Calu3 (cell line): ENCODE measurements around the gene MRPL21. TPM values are rescaled to one million over a fixed set of nuclear protein-coding genes. Genes with fewer than 3 reads are reported as not detected.

ENCODE experiments used
- BruUV-seq: library from RNA; stranded (reverse); fragments of 400-500 nt; replicated peaks from 2 replicates; lab custom pipeline; 2021; lab: Mats Ljungman, UMichigan
- CTCF ChIA-PET: fragments of 300-600 bp; sonication (Branson Sonifier 250); formaldehyde crosslinking; loops from one replicate; lab custom pipeline; 2022; ENCODE audit warnings: antibody characterized with exemption; lab: Charles Lee
- DNase-seq: peaks from one replicate; pipeline ENCODE4 v3.0.0; 2022
- H3K27ac Mint-ChIP-seq: one replicate; pipeline ENCODE4 v1.8.0; 2022; ENCODE audit warnings: mixed read lengths; ENCODE audit not compliant: unreplicated experiment
- H3K27me3 Mint-ChIP-seq: one replicate; pipeline ENCODE4 v1.8.0; 2022; ENCODE audit warnings: mixed read lengths; ENCODE audit not compliant: unreplicated experiment
- H3K36me3 Mint-ChIP-seq: one replicate; pipeline ENCODE4 v1.8.0; 2022; ENCODE audit warnings: mild to moderate bottlenecking, moderate library complexity, mixed read lengths; ENCODE audit not compliant: insufficient read depth, unreplicated experiment
- H3K4me1 Mint-ChIP-seq: one replicate; pipeline ENCODE4 v1.8.0; 2022; ENCODE audit warnings: mild to moderate bottlenecking, low read depth, mixed read lengths; ENCODE audit not compliant: unreplicated experiment
- H3K4me3 Mint-ChIP-seq: one replicate; pipeline ENCODE4 v1.8.0; 2022; ENCODE audit warnings: mild to moderate bottlenecking, low read depth, moderate library complexity, mixed read lengths; ENCODE audit not compliant: unreplicated experiment
- H3K9me3 Mint-ChIP-seq: one replicate; pipeline ENCODE4 v1.8.0; 2022; ENCODE audit warnings: low read depth, mixed read lengths; ENCODE audit not compliant: unreplicated experiment
- CTCF ChIP-seq: fragments of 200-600 bp; IDR thresholded peaks from one replicate; pipeline ENCODE4 v1.8.0; 2022; ENCODE audit warnings: antibody characterized with exemption; ENCODE audit not compliant: unreplicated experiment
- intact Hi-C: fragments of 100-400 bp; cut with micrococcal nuclease; formaldehyde crosslinking; loops from one replicate; pipeline ENCODE4 v1.10.0; 2022; ENCODE audit not compliant: unreplicated experiment
- total RNA-seq: library from RNA; stranded (reverse); gene quantifications from 2 replicates; pipeline ENCODE4 v1.2.3, GENCODE V29; 2022

The MRPL21 gene
- total RNA-seq, 1 experiment from 2014 or later: 79.7 TPM

DNA sequence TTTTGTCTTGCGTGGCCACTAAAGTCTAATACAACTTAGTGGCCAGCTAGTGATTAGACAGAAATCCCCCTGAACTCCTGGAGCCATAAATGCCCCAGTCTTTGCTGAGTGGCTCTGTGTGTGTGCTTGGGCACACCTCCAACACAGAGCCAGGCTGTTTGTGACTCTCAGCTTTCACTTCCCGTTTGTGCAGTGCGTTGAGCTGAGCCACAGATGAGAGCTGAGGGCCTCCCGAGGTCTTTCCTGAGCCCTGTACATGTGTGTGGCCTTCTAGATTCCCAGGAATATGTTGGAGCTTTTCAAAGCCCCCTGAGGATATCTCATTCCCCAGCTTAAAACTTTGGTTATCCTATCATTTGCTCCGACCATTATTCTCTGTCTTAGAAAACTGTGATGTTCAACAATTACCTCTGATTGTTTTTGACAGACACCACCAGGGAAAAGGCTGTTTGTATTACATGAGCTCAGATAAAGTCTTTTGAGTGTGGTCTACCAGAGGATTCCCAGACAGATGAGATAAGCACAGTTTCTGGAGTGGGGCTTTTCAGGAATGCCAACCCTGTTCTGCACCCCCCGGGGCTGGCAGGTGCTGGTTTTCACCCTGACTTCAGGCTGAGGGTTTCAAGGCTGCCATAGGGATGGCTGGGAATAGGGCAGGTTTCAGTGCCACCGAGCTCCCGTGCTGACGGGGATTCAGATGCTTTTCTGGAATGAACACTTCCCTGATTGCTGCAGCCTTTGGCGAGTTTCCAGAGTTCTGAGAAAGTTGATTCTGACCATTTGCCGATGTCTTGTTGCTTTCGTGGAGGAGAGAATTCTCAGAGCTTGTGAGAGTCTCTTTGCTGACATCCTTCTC is 23.9 kb upstream of the MRPL21 start:
- peaks cover 6% of the 10 kb centered on the region for H3K9me3 Mint-ChIP-seq
- no peak overlapping the region for H3K4me3 Mint-ChIP-seq
- TF ChIP-seq CTCF: no peak
- H3K36me3 Mint-ChIP-seq: peaks cover 9% of the 10 kb centered on the region
- no peaks in the 10 kb centered on the region for H3K27me3 Mint-ChIP-seq
- CTCF ChIA-PET: interaction anchor here (0.6 kb wide), 1 partner anchor 741 kb away, joined by 3 read pairs; no protein-coding TSS in a partner anchor
- no peak for DNase-seq
- H3K27ac Mint-ChIP-seq: no peak overlapping the region
- H3K4me1 Mint-ChIP-seq: no peaks in the 10 kb centered on the region
- no TSS peak for BruUV-seq
- intact Hi-C loops: no loop called here

DNA sequence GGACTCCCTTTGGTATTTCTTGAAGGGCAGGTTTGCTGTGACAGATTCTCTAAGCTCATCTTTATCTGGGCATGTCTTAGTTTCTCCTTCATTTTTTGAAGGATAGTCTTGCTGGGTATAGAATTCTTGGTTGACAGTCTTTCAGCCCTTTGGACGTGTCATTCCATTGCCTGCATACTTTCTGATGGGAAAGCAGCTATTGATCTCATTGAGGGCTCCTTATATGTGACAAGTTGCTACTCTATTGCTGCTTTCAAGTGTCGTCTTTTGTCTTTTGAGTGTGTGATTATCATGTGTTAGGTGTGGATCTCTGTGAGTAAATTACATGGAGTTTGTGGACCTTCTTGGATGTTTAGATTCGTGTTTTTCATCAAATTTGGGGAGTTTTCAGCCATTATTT is 22.0 kb upstream of the MRPL21 start:
- CTCF ChIA-PET: interaction anchor here (0.6 to 0.7 kb wide), 2 partner anchors 116 to 122 kb away, joined by 3 to 8 read pairs; no protein-coding TSS in a partner anchor
- no peaks in the 10 kb centered on the region for H3K4me1 Mint-ChIP-seq
- DNase-seq: no peak
- intact Hi-C loops: no loop called here
- H3K27ac Mint-ChIP-seq: no peak overlapping the region
- no peak for TF ChIP-seq CTCF
- H3K27me3 Mint-ChIP-seq: no peaks in the 10 kb centered on the region
- no peaks in the 10 kb centered on the region for H3K36me3 Mint-ChIP-seq
- no TSS peak for BruUV-seq
- H3K4me3 Mint-ChIP-seq: no peak overlapping the region
- peaks cover 6% of the 10 kb centered on the region for H3K9me3 Mint-ChIP-seq

DNA sequence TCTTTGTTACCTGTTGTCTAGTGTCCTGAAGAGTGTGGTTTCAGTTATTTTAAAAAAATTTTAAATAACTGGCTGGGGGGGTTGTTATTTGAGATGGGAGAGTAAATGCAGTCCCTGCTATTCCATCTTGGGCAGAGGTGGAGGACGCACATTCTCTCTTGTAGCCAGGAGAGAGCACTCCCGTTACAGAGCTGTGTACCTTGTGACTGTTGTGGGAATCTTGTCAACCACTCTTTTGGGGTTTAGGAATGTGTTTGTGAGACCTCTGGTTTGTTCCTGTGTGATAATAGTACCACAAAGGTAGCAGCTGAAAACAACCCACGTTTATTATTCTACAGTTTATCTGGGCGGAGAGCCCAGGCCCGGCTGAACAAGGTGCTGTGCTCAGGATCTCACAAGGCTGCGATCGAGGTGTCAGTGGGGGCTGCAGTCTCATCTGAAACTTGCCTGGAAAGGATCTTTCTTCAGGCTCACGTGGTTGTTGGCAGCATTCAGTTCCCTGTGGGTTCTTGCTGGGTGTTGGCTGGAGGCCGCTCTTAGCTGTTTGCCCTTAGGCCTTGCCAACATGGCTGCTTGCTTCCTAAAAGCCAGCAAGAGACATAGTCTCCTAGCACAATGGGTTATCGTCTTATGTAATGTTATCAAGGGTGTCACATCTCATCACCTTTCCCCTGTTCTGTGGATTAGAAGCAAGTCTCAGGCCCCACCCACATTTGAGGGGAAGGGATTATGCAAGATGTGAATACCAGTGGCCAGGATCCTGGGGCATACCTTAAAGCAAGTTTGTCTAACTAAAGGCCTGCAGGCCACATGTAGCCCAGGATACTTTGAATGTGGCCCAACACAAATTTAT is 20.7 kb upstream of the MRPL21 start:
- H3K36me3 Mint-ChIP-seq: peaks cover 9% of the 10 kb centered on the region
- H3K9me3 Mint-ChIP-seq: peaks cover 6% of the 10 kb centered on the region
- TF ChIP-seq CTCF: no peak
- H3K4me1 Mint-ChIP-seq: no peaks in the 10 kb centered on the region
- intact Hi-C loops: no loop called here
- no peak overlapping the region for H3K27ac Mint-ChIP-seq
- CTCF ChIA-PET: interaction anchor here (0.7 kb wide), 1 partner anchor 72 kb away, joined by 5 read pairs; no protein-coding TSS in a partner anchor
- no peaks in the 10 kb centered on the region for H3K27me3 Mint-ChIP-seq
- BruUV-seq: no TSS peak
- no peak overlapping the region for H3K4me3 Mint-ChIP-seq
- DNase-seq: no peak

- DNase-seq: no peak
- H3K9me3 Mint-ChIP-seq: peaks cover 6% of the 10 kb centered on the region
- CTCF ChIA-PET: interaction anchor here (0.8 kb wide), 1 partner anchor 20 kb away, joined by 3 read pairs; no protein-coding TSS in a partner anchor
- peaks cover 14% of the 10 kb centered on the region for H3K36me3 Mint-ChIP-seq
- intact Hi-C loops: no loop called here
- TF ChIP-seq CTCF: no peak
- no peaks in the 10 kb centered on the region for H3K4me1 Mint-ChIP-seq
- no peak overlapping the region for H3K4me3 Mint-ChIP-seq
- no peaks in the 10 kb centered on the region for H3K27me3 Mint-ChIP-seq
- BruUV-seq: no TSS peak
- H3K27ac Mint-ChIP-seq: no peak overlapping the region
Measured at GRCh38 chr11:68923614-68924013, 20.0 kb upstream of the MRPL21 start.
